ENCODE measurements around the gene IRAK1. TPM values are rescaled to one million over a fixed set of nuclear protein-coding genes. Genes with fewer than 3 reads are reported as not detected.
A peak's percentile ranks its signal among the peaks of the same experiment; 100 is the strongest.

The IRAK1 gene
- total RNA-seq, result 100 to 1,000 TPM; 127 to 135 TPM

DNA sequence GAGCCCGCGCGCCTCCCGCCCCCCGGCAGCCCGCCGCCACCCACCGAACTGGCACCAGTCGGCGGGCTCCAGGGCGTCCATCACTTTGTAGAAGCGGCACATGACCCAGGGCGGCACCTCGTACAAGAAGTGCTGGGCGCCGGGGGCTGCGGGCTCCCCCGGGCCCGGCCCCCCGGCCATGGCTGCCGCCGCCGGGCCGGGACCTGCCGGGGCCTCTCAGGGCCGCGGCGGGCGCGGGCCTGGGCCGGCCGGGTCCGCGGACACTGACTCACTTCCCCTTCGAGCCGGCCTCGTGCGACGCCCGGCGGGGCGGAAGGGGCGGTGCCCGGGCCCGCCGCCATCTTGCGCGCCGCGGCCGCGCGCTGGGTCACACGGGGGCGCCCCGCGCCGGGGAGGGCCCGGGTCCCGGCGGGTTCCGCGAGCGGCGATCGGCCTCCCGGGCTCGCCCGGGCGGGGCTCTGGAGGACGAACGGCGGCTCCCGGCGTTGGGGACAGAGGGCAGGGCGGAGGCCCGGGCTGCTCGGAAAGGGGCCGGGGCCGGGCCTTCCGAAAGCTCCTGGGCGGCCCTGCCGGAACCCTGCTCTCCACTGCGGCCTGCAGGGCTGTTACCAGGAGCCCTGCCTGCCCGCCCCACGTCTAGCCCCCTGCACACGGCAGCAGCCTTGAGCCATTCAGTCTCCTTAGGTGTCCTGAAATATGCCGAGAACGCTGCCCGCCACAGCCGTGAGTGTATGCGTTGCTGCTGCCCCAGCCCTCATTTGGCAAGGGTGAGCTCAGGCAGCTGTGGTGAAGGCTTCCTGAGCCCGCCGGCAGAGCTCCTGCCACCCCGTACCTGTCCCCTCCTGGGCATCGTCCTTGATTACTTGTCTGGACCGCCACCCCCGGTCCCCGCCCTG is at the start of gene IRAK1:
Gene IRAK1, minus strand, starts transcription at position 270 of the 896 bp plus-strand sequence. Its CDS starts 90 bp downstream, at position 180.
- H3K27me3 Mint-ChIP-seq, result no peaks in the 10 kb centered on the region
- POLR2A ChIA-PET, result interaction anchor here (0.5 to 5.5 kb wide), 13 partner anchors 10 to 471 kb away, joined by 3 to 35 read pairs (median 6); partner anchors contain the start of genes ARHGAP4, HCFC1, SLC10A3 and TMEM187
- peak within 1 kb of the TSS; percentile 89 for H3K4me3 Mint-ChIP-seq
- peaks cover 8% of the 10 kb centered on the region for H3K36me3 Mint-ChIP-seq
- ATAC-seq (ENCODE audit: low read depth) (peak; percentile 76), DNase-seq (peak; percentile 79)
- H3K27ac Mint-ChIP-seq, result peak within 1 kb of the TSS; percentile 90
- peaks cover 8% of the 10 kb centered on the region for H3K4me1 Mint-ChIP-seq
- H3K9me3 Mint-ChIP-seq, result no peaks in the 10 kb centered on the region

DNA sequence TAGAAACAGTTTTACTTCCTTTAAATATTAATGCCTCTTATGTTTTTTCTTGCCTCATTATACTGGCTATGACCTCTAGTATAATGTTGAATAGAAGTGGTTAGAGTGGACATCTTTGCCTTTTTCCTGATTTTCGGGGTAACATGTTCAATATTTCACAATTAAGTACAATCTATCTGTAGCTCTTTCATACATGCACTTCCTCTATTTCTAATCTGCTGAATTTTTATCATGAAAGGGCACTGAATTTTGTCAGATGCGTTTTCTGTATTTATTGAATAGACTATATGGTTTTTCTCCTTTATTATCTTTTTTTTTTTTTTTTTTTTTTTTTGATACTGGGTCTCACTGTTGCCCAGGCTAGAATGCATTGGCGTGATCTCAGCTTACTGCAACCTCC is 48.9 kb upstream of the IRAK1 start:
- Mint-ChIP-seq H3K36me3 (no peaks in the 10 kb centered on the region), H3K4me3 (no peak overlapping the region), H3K27me3 (no peaks in the 10 kb centered on the region), H3K9me3 (no peaks in the 10 kb centered on the region), H3K4me1 (peaks cover 14% of the 10 kb centered on the region), H3K27ac (no peak overlapping the region)
- DNase-seq (no peak), ATAC-seq (ENCODE audit: low read depth) (no peak)
- POLR2A ChIA-PET, result interaction anchor here (0.7 kb wide), 1 partner anchor 11 kb away, joined by 6 read pairs; no protein-coding TSS in a partner anchor

DNA sequence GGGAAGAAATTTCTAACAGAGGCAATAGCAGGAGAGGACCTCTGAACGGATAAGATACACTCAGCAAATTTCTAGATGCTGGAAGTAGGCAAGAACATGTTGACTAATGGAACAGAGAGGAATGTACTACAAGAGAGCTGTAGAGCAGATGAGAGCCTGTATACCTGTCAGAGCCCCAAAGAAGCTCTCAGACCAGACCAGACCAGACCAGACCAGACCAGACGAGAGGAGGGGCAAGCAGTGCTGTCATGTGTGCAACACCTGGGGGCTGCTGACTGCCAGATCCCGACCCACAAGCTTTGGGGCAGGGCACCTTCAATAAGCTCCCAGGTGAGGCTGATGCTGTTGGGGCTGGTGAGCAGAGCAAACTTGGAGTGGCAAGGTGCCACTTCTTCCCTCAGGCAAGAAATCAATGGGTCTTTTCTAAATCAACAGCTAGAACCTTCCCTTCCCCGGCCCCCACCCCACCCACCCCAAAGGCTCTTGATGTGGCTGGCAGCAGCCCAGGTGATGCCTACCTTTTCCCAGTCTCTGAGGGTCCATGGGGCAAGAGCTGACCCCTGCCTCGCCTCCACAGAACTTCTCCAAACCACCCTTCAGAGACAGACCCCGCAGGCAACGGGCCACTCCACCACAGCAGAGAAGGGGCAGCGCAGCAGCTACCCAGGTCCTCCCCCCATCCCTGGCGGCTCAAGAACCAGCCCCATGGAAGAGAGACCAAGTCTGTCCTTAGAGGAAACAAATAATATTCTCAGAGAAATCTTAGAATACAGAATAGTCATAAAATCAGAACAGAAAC is 45.1 kb upstream of the IRAK1 start:
- ATAC-seq (ENCODE audit: low read depth) (no peak), DNase-seq (no peak)
- H3K27me3 Mint-ChIP-seq, result no peaks in the 10 kb centered on the region
- H3K4me1 Mint-ChIP-seq, result peaks cover 25% of the 10 kb centered on the region
- no peak overlapping the region for H3K4me3 Mint-ChIP-seq
- POLR2A ChIA-PET, result no interaction called here
- H3K9me3 Mint-ChIP-seq, result no peaks in the 10 kb centered on the region
- peaks cover 3% of the 10 kb centered on the region for H3K36me3 Mint-ChIP-seq
- H3K27ac Mint-ChIP-seq, result no peak overlapping the region

- H3K4me1 Mint-ChIP-seq, result peaks cover 22% of the 10 kb centered on the region
- H3K4me3 Mint-ChIP-seq, result no peak overlapping the region
- no peak for ATAC-seq (ENCODE audit: low read depth)
These were observed 43.5 kb upstream of the IRAK1 start for GRCh38 chrX:154063234-154063633.

GRCh38 chrX:154061801-154062200 is 42.1 kb upstream of the IRAK1 start:
- peak overlapping the region; percentile 19 for H3K27ac Mint-ChIP-seq
- peaks cover 27% of the 10 kb centered on the region for H3K4me1 Mint-ChIP-seq

More at GRCh38 chrX:154063234-154063633, 43.5 kb upstream of the IRAK1 start:
- H3K27ac Mint-ChIP-seq, result no peak overlapping the region
- no peaks in the 10 kb centered on the region for H3K9me3 Mint-ChIP-seq
- H3K27me3 Mint-ChIP-seq, result no peaks in the 10 kb centered on the region
- POLR2A ChIA-PET, result no interaction called here
- DNase-seq, result no peak
- peaks cover 8% of the 10 kb centered on the region for H3K36me3 Mint-ChIP-seq

GRCh38 chrX:154059729-154060245 is 40.1 kb upstream of the IRAK1 start:
- ATAC-seq (ENCODE audit: low read depth), result no peak
- H3K27ac Mint-ChIP-seq, result no peak overlapping the region

More at GRCh38 chrX:154061801-154062200, 42.1 kb upstream of the IRAK1 start:
- ATAC-seq (ENCODE audit: low read depth), result no peak
- POLR2A ChIA-PET, result no interaction called here
- no peak for DNase-seq
- no peaks in the 10 kb centered on the region for H3K9me3 Mint-ChIP-seq
- H3K36me3 Mint-ChIP-seq, result peaks cover 15% of the 10 kb centered on the region
- no peak overlapping the region for H3K4me3 Mint-ChIP-seq
- no peaks in the 10 kb centered on the region for H3K27me3 Mint-ChIP-seq

GRCh38 chrX:154059231-154059630 is 39.5 kb upstream of the IRAK1 start:
- POLR2A ChIA-PET, result no interaction called here
- no peak overlapping the region for H3K27ac Mint-ChIP-seq
- H3K36me3 Mint-ChIP-seq, result peaks cover 17% of the 10 kb centered on the region

More at GRCh38 chrX:154059729-154060245, 40.1 kb upstream of the IRAK1 start:
- POLR2A ChIA-PET, result no interaction called here
- H3K36me3 Mint-ChIP-seq, result peaks cover 17% of the 10 kb centered on the region
- H3K4me1 Mint-ChIP-seq, result peaks cover 28% of the 10 kb centered on the region
- H3K4me3 Mint-ChIP-seq, result no peak overlapping the region
- no peak for DNase-seq
- H3K27me3 Mint-ChIP-seq, result no peaks in the 10 kb centered on the region
- no peaks in the 10 kb centered on the region for H3K9me3 Mint-ChIP-seq

GRCh38 chrX:154058214-154058997 is 38.7 kb upstream of the IRAK1 start:
- Mint-ChIP-seq H3K36me3 (peaks cover 17% of the 10 kb centered on the region), H3K9me3 (no peaks in the 10 kb centered on the region), H3K27me3 (no peaks in the 10 kb centered on the region), H3K27ac (no peak overlapping the region), H3K4me3 (no peak overlapping the region), H3K4me1 (peaks cover 22% of the 10 kb centered on the region)
- ATAC-seq (ENCODE audit: low read depth) (no peak), DNase-seq (no peak)
- POLR2A ChIA-PET, result no interaction called here

More at GRCh38 chrX:154059231-154059630, 39.5 kb upstream of the IRAK1 start:
- H3K4me3 Mint-ChIP-seq, result no peak overlapping the region
- peaks cover 23% of the 10 kb centered on the region for H3K4me1 Mint-ChIP-seq
- no peak for ATAC-seq (ENCODE audit: low read depth)
- no peaks in the 10 kb centered on the region for H3K9me3 Mint-ChIP-seq
- H3K27me3 Mint-ChIP-seq, result no peaks in the 10 kb centered on the region
- no peak for DNase-seq

- no peak overlapping the region for H3K4me3 Mint-ChIP-seq
- no peaks in the 10 kb centered on the region for H3K9me3 Mint-ChIP-seq
- H3K36me3 Mint-ChIP-seq, result peaks cover 17% of the 10 kb centered on the region
- no peaks in the 10 kb centered on the region for H3K27me3 Mint-ChIP-seq
- ATAC-seq (ENCODE audit: low read depth) (no peak), DNase-seq (no peak)
- H3K27ac Mint-ChIP-seq, result peak overlapping the region; percentile 71
- POLR2A ChIA-PET, result no interaction called here
- peaks cover 22% of the 10 kb centered on the region for H3K4me1 Mint-ChIP-seq
These were observed 38.1 kb upstream of the IRAK1 start for GRCh38 chrX:154057791-154058190.

DNA sequence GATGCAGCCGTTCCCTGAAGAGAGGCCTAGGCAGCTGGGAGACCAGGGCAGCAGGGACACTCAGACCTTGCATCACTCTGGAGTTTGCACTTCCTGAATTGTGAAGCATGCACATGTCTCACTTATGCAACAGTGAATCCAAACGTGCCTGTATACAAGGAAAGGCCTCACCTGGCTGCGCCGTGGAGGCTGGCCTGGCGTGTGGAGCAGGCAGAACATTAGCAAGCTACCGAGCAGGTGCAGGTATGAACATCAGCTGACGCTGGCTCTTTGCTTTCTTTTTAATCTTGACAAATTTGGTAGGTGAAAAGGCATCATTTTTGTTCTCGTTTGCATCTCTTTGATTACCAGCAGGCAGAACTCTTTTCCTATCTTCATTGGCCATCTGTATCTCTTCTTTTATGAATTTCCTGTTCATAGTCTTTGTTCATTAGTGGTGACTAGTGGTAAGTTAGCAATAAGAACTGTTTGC is 37.1 kb upstream of the IRAK1 start:
- Mint-ChIP-seq H3K9me3 (no peaks in the 10 kb centered on the region), H3K27ac (peak overlapping the region; percentile 71), H3K4me1 (peaks cover 22% of the 10 kb centered on the region), H3K27me3 (no peaks in the 10 kb centered on the region), H3K36me3 (peaks cover 17% of the 10 kb centered on the region), H3K4me3 (peak overlapping the region; percentile 29)
- no peak for DNase-seq
- no peak for ATAC-seq (ENCODE audit: low read depth)
- POLR2A ChIA-PET, result no interaction called here

DNA sequence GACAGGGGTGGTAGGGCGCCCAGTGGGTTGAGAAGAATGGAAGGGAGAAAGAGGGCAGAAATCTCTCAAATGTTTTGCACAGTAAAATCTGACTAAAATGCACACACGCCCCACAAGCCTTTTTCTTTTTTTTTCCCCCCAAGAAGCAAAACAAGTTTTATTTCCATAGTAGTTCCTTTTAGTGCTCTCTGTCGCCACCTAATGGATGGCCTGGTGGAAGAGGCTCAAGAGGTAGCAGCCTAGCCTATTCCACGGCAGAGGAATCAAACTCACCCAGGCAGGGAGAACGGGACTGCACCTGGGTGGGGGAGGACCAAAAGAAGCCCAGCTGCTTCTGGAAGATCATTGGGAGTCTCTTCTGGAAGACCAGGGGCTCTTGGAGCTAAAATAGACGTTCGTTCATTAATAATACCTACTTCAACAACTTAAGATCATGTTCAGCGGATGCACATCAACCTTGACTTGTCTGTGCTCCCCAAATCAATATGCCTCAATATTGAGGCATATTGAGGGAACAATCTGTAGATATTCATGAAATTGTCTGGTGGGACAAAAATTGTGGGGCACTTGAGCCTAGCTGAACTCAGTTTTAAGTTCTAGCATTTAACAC is 31.6 kb upstream of the IRAK1 start:
- Mint-ChIP-seq H3K9me3 (no peaks in the 10 kb centered on the region), H3K4me1 (peaks cover 15% of the 10 kb centered on the region), H3K4me3 (no peak overlapping the region)

GRCh38 chrX:154050113-154050495 is 30.4 kb upstream of the IRAK1 start:
- H3K4me3 Mint-ChIP-seq, result no peak overlapping the region
- no peak for ATAC-seq (ENCODE audit: low read depth)
- H3K36me3 Mint-ChIP-seq, result peaks cover 11% of the 10 kb centered on the region
- no peaks in the 10 kb centered on the region for H3K27me3 Mint-ChIP-seq
- peaks cover 13% of the 10 kb centered on the region for H3K4me1 Mint-ChIP-seq
- POLR2A ChIA-PET, result no interaction called here
- peak overlapping the region; percentile 57 for H3K27ac Mint-ChIP-seq
- DNase-seq, result no peak
- H3K9me3 Mint-ChIP-seq, result no peaks in the 10 kb centered on the region

More for the DNA sequence above, 31.6 kb upstream of the IRAK1 start:
- ATAC-seq (ENCODE audit: low read depth) (peak; percentile 78), DNase-seq (peak; percentile 49)
- Mint-ChIP-seq H3K27ac (peak overlapping the region; percentile 78), H3K36me3 (peaks cover 11% of the 10 kb centered on the region), H3K27me3 (no peaks in the 10 kb centered on the region)
- POLR2A ChIA-PET, result no interaction called here
